H9 (cell line): Measurements from ENCODE around the gene CPA3. TPM values are rescaled to one million over a fixed set of nuclear protein-coding genes. Genes with fewer than 3 reads are reported as not detected.

Experiments used
- DNase-seq: peaks from one replicate; pipeline ENCODE4 v3.0.0-alpha.2; 2017
- H2AFZ ChIP-seq: one replicate; pipeline ENCODE4 v1.6.1; 2013; ENCODE audit warnings: mild to moderate bottlenecking, low read length, control low read depth, moderate library complexity
- H2AK5ac ChIP-seq: 2 replicates; pipeline ENCODE4 v1.6.1; 2013; ENCODE audit warnings: low read length, control low read depth, mixed read lengths; ENCODE audit not compliant: insufficient read length
- H2BK120ac ChIP-seq: one replicate; pipeline ENCODE4 v1.6.1; 2013; ENCODE audit warnings: low read depth, mild to moderate bottlenecking, low read length, control low read depth, inconsistent platforms; ENCODE audit not compliant: poor library complexity, severe bottlenecking
- H2BK12ac ChIP-seq: 2 replicates; pipeline ENCODE4 v1.6.1; 2013; ENCODE audit warnings: low read length, control low read depth, mixed read lengths, low read depth; ENCODE audit not compliant: insufficient read length
- H2BK15ac ChIP-seq: 2 replicates; pipeline ENCODE4 v1.6.1; 2013; ENCODE audit warnings: low read depth, low read length, control low read depth
- H2BK20ac ChIP-seq: one replicate; pipeline ENCODE4 v1.6.1; 2013; ENCODE audit warnings: low read depth, mild to moderate bottlenecking, low read length, control low read depth, inconsistent platforms; ENCODE audit not compliant: poor library complexity, severe bottlenecking
- H2BK5ac ChIP-seq: 2 replicates; pipeline ENCODE4 v1.6.1; 2013; ENCODE audit warnings: low read length, control low read depth, mixed read lengths; ENCODE audit not compliant: insufficient read length
- H3K14ac ChIP-seq: 2 replicates; pipeline ENCODE4 v1.6.1; 2013; ENCODE audit warnings: low read length, control low read depth; ENCODE audit not compliant: insufficient read depth
- H3K18ac ChIP-seq: 2 replicates; pipeline ENCODE4 v1.6.1; 2013; ENCODE audit warnings: low read depth, mild to moderate bottlenecking, mixed read lengths, low read length, control low read depth; ENCODE audit not compliant: insufficient read length
- H3K23ac ChIP-seq: 2 replicates; pipeline ENCODE4 v1.6.1; 2013; ENCODE audit warnings: low read length, control low read depth, mixed read lengths, low read depth; ENCODE audit not compliant: insufficient read length
- H3K23me2 ChIP-seq: 2 replicates; pipeline ENCODE4 v1.6.1; 2013; ENCODE audit warnings: low read depth, mild to moderate bottlenecking, mixed read lengths, low read length, control low read depth; ENCODE audit not compliant: insufficient read length, poor library complexity, severe bottlenecking
- H3K27ac ChIP-seq: 2 replicates; pipeline ENCODE4 v1.5.1; 2013; ENCODE audit warnings: low read length, control low read depth, mixed read lengths, low read depth; ENCODE audit not compliant: insufficient read length
- H3K27me3 ChIP-seq: 2 replicates; pipeline ENCODE4 v1.6.1; 2013; ENCODE audit warnings: low read length, control low read depth, inconsistent platforms; ENCODE audit not compliant: insufficient read depth
- H3K4ac ChIP-seq: 2 replicates; pipeline ENCODE4 v1.6.1; 2013; ENCODE audit warnings: low read depth, mild to moderate bottlenecking, control low read depth, inconsistent platforms, low read length, moderate library complexity
- H3K4me1 ChIP-seq: 2 replicates; pipeline ENCODE4 v1.6.1; 2013; ENCODE audit warnings: low read length, control low read depth, inconsistent platforms; ENCODE audit not compliant: insufficient read depth
- H3K4me2 ChIP-seq: 2 replicates; pipeline ENCODE4 v1.6.1; 2013; ENCODE audit warnings: low read length, control low read depth, mixed read lengths; ENCODE audit not compliant: insufficient read length, insufficient read depth
- H3K56ac ChIP-seq: 2 replicates; pipeline ENCODE4 v1.6.1; 2013; ENCODE audit warnings: low read depth, mild to moderate bottlenecking, mixed read lengths, low read length, control low read depth; ENCODE audit not compliant: insufficient read length
- H3K79me1 ChIP-seq: 2 replicates; pipeline ENCODE4 v1.6.1; 2013; ENCODE audit warnings: low read depth, mild to moderate bottlenecking, moderate library complexity, low read length, control low read depth, inconsistent platforms; ENCODE audit not compliant: insufficient read depth, poor library complexity, severe bottlenecking
- H3K79me2 ChIP-seq: 2 replicates; pipeline ENCODE4 v1.6.1; 2013; ENCODE audit warnings: low read length, control low read depth, inconsistent platforms; ENCODE audit not compliant: insufficient read depth
- H3K9ac ChIP-seq: 2 replicates; pipeline ENCODE4 v1.6.1; 2013; ENCODE audit warnings: low read length, control low read depth, mixed read lengths; ENCODE audit not compliant: insufficient read length; ENCODE audit errors: extremely low read depth
- H3K9me3 ChIP-seq: one replicate; pipeline ENCODE4 v1.6.1; 2013; ENCODE audit warnings: low read depth, low read length, inconsistent platforms; ENCODE audit not compliant: control insufficient read depth
- H3T11ph ChIP-seq: one replicate; pipeline ENCODE4 v1.6.1; 2013; ENCODE audit warnings: mild to moderate bottlenecking, low read length, control low read depth, inconsistent platforms
- H4K20me1 ChIP-seq: one replicate; pipeline ENCODE4 v1.6.1; 2013; ENCODE audit not compliant: control insufficient read depth, insufficient read length, insufficient read depth
- H4K5ac ChIP-seq: 2 replicates; pipeline ENCODE4 v1.6.1; 2013; ENCODE audit warnings: low read depth, mild to moderate bottlenecking, mixed read lengths, low read length, control low read depth; ENCODE audit not compliant: insufficient read length
- H4K8ac ChIP-seq: replicated peaks from 2 replicates; pipeline ENCODE4 v1.6.1; 2013; ENCODE audit warnings: low read length, control low read depth, mixed read lengths, low read depth; ENCODE audit not compliant: insufficient read length
- H4K91ac ChIP-seq: 2 replicates; pipeline ENCODE4 v1.6.1; 2013; ENCODE audit warnings: low read depth, mild to moderate bottlenecking, moderate library complexity, mixed read lengths, low read length, control low read depth; ENCODE audit not compliant: insufficient read length
- H3K27ac Mint-ChIP-seq, 3 experiments: 2 replicates in 2 of 3; 3 replicates in 1 of 3; pipeline ENCODE4 v1.8.0; 2020 to 2021; ENCODE audit warnings: mixed read lengths in 3 of 3, mild to moderate bottlenecking in 1 of 3, moderate library complexity in 1 of 3
- H3K27me3 Mint-ChIP-seq: 2 replicates; pipeline ENCODE4 v1.8.0; 2021; ENCODE audit warnings: low read depth, mild to moderate bottlenecking, moderate library complexity, mixed read lengths
- H3K36me3 Mint-ChIP-seq, 3 experiments: 2 replicates in 2 of 3; 3 replicates in 1 of 3; pipeline ENCODE4 v1.8.0; 2020 to 2021; ENCODE audit warnings: low read depth in 3 of 3, mixed read lengths in 3 of 3; ENCODE audit not compliant: insufficient read depth in 1 of 3
- H3K4me1 Mint-ChIP-seq, 2 experiments: 2 replicates each; pipeline ENCODE4 v1.8.0; 2020; ENCODE audit warnings: mixed read lengths in 2 of 2
- H3K4me3 Mint-ChIP-seq, 2 experiments: 2 replicates in 1 of 2; 3 replicates in 1 of 2; pipeline ENCODE4 v1.8.0; 2020 to 2021; ENCODE audit warnings: mild to moderate bottlenecking in 2 of 2, mixed read lengths in 2 of 2, moderate library complexity in 1 of 2
- H3K9me3 Mint-ChIP-seq, 2 experiments: 2 replicates in 1 of 2; 3 replicates in 1 of 2; pipeline ENCODE4 v1.8.0; 2020; ENCODE audit warnings: mild to moderate bottlenecking in 2 of 2, mixed read lengths in 2 of 2, moderate library complexity in 1 of 2
- WGBS: extraction: QIAGEN DNeasy Blood & Tissue Kit; methylation state at CpG from one replicate; pipeline ENCODE4 v1.1.7; 2013; ENCODE audit warnings: missing lambda C conversion rate, low lambda C conversion rate, mixed read lengths; ENCODE audit not compliant: insufficient read length; ENCODE audit errors: extremely low coverage; 5-methylcytosine and 5-hydroxymethylcytosine counted together
- total RNA-seq: library from RNA; stranded (reverse); gene quantifications from 2 replicates; pipeline ENCODE4 v1.2.1, GENCODE V29; 2021
- TF ChIP-seq, protein P1 (sequence below): fragments of 200-600 bp; sonication (generic); conservative IDR thresholded peaks from 3 replicates; pipeline ENCODE4 v1.8.0; 2021; ENCODE audit warnings: antibody characterized with exemption, mild to moderate bottlenecking

CPA3 gene
- total RNA-seq, 1 experiment from 2014 or later: not detected

GRCh38 chr3:148914936-148915690, 50.0 kb downstream of the CPA3 start:
- Histone ChIP-seq H2AFZ (no peak overlapping the region), H3K4me1 (no peaks in the 10 kb centered on the region), H2BK15ac (no peak overlapping the region), H4K8ac (no peak overlapping the region), H3K9me3 (no peaks in the 10 kb centered on the region), H2BK120ac (no peak overlapping the region), H3K79me2 (no peaks in the 10 kb centered on the region), H3K79me1 (no peaks in the 10 kb centered on the region), H3K27me3 (no peaks in the 10 kb centered on the region), H3K23ac (no peak overlapping the region), H4K5ac (no peak overlapping the region), H3T11ph (no peak overlapping the region), H4K20me1 (no peaks in the 10 kb centered on the region), H2BK12ac (no peak overlapping the region), H3K56ac (no peak overlapping the region), H3K14ac (no peak overlapping the region), H3K18ac (no peak overlapping the region), H3K27ac (no peak overlapping the region), H4K91ac (no peak overlapping the region), H2AK5ac (no peak overlapping the region), H2BK20ac (no peak overlapping the region), H2BK5ac (no peak overlapping the region), H3K23me2 (no peaks in the 10 kb centered on the region), H3K4me2 (no peak overlapping the region), H3K9ac (no peak overlapping the region), H3K4ac (no peak overlapping the region)
- Mint-ChIP-seq H3K27ac (no peak overlapping the region; a peak in 1 of 7 replicates), H3K4me1 (peaks cover 3 to 6% of the 10 kb centered on the region in 2 experiments; a peak in 2 of 4 replicates), H3K36me3 (no peaks in the 10 kb centered on the region), H3K9me3 (0 out of 5 replicates have a peak, but pooled peaks cover 0 to 3% of the 10 kb centered on the region in 2 experiments), H3K4me3 (no peak overlapping the region), H3K27me3 (no peaks in the 10 kb centered on the region)
- no peak for DNase-seq
- TF ChIP-seq, protein P1, sequence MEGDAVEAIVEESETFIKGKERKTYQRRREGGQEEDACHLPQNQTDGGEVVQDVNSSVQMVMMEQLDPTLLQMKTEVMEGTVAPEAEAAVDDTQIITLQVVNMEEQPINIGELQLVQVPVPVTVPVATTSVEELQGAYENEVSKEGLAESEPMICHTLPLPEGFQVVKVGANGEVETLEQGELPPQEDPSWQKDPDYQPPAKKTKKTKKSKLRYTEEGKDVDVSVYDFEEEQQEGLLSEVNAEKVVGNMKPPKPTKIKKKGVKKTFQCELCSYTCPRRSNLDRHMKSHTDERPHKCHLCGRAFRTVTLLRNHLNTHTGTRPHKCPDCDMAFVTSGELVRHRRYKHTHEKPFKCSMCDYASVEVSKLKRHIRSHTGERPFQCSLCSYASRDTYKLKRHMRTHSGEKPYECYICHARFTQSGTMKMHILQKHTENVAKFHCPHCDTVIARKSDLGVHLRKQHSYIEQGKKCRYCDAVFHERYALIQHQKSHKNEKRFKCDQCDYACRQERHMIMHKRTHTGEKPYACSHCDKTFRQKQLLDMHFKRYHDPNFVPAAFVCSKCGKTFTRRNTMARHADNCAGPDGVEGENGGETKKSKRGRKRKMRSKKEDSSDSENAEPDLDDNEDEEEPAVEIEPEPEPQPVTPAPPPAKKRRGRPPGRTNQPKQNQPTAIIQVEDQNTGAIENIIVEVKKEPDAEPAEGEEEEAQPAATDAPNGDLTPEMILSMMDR: no peak
- no CpG with 5 or more reads among the region's 1 CpG for WGBS
